ENCODE results near the gene PARD3.

The PARD3 gene

DNA sequence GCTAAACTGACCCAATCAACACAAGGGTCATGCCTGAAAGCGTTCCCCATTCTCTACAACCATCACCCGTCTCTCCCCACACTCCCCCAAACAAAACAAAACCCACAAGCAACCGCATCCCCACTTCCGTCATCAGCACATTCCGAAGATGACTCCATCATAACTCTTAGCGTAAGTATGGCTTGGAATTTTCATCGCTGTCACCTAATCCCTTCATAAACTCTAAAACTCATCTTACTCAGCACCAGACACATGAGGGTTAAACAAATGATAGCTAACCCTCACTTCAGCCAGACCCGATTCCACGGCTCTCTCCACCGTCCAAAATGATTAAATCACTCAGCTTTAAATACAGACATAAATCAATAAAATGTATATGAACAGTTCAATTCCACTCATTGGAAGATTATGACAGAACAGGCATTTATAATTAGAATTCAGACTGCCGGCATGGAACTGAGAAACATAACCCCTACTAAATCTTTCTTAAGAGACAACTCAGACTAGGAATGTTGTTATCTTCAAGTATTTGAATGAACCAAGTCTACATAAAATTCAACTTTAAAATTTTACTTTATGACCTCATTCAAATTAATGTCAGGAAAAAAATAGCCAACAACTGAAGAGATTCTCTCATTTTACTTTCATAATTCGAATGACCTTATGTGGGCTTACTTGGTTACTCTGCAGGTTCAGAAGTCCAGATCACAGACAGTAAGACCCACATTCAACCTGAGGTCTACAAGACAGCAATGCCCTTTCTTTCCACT lies 215.9 kb downstream of the PARD3 start:
- Histone ChIP-seq H3K9me2 (replicated peaks; ENCODE audit: insufficient read depth, low read length) (no peaks in the 10 kb centered on the region), H3K4me2 (ENCODE audit: low read depth, low read length, poor library complexity, severe bottlenecking) (no peak overlapping the region), H3K27me3 (ENCODE audit: low read length) (no peaks in the 10 kb centered on the region), H3F3A (ENCODE audit: insufficient read depth) (no peaks in the 10 kb centered on the region), H4K20me1 (ENCODE audit: low read depth, low read length) (no peaks in the 10 kb centered on the region), H3K4me3 (ENCODE audit: insufficient read depth, low read length, poor library complexity, severe bottlenecking) (no peak overlapping the region), H3K9ac (ENCODE audit: low read length) (no peak overlapping the region), H3K27ac (ENCODE audit: low read depth, low read length) (no peak overlapping the region), H3K36me3 (ENCODE audit: low read length) (no peaks in the 10 kb centered on the region), H3K79me2 (ENCODE audit: insufficient read depth, low read length) (no peaks in the 10 kb centered on the region), H2AFZ (ENCODE audit: low read depth, low read length, severe bottlenecking) (no peak overlapping the region), H3K9me3 (ENCODE audit: insufficient read depth, low read length) (no peaks in the 10 kb centered on the region)
- TF ChIP-seq, protein P1, sequence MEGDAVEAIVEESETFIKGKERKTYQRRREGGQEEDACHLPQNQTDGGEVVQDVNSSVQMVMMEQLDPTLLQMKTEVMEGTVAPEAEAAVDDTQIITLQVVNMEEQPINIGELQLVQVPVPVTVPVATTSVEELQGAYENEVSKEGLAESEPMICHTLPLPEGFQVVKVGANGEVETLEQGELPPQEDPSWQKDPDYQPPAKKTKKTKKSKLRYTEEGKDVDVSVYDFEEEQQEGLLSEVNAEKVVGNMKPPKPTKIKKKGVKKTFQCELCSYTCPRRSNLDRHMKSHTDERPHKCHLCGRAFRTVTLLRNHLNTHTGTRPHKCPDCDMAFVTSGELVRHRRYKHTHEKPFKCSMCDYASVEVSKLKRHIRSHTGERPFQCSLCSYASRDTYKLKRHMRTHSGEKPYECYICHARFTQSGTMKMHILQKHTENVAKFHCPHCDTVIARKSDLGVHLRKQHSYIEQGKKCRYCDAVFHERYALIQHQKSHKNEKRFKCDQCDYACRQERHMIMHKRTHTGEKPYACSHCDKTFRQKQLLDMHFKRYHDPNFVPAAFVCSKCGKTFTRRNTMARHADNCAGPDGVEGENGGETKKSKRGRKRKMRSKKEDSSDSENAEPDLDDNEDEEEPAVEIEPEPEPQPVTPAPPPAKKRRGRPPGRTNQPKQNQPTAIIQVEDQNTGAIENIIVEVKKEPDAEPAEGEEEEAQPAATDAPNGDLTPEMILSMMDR (IDR thresholded peaks at IDR 0.05; ENCODE audit: insufficient read depth, low read length, poor library complexity, severe bottlenecking), result no peak
- no peak for TF ChIP-seq EZH2phosphoT487 (conservative IDR thresholded peaks at IDR 0.05; ENCODE audit: low read length)

DNA sequence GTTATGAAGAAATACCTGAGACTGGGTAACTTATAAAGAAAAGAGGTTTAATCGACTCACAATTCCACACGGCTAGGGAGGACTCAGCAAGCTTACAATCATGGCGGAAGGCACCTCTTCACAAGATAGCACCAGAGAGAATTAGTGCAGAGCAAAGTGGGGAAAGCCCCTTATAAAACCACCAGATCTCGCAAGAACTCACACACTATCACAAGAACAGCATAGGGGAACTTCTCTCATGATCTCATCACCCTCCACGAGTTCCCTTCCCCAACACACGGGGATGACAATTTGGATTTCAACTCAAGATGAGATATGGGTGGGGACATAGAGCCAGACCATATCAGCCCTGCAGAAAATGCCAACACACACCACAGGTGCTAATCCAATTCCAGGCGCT lies 218.7 kb downstream of the PARD3 start:
- Histone ChIP-seq H3K9ac (ENCODE audit: low read length) (no peak overlapping the region), H3K27me3 (ENCODE audit: low read length) (no peaks in the 10 kb centered on the region), H3K4me2 (ENCODE audit: low read depth, low read length, poor library complexity, severe bottlenecking) (no peak overlapping the region), H3K36me3 (ENCODE audit: low read length) (no peaks in the 10 kb centered on the region), H3K9me2 (replicated peaks; ENCODE audit: insufficient read depth, low read length) (no peaks in the 10 kb centered on the region), H3F3A (ENCODE audit: insufficient read depth) (no peaks in the 10 kb centered on the region), H3K4me3 (ENCODE audit: insufficient read depth, low read length, poor library complexity, severe bottlenecking) (no peak overlapping the region), H3K79me2 (ENCODE audit: insufficient read depth, low read length) (no peaks in the 10 kb centered on the region), H4K20me1 (ENCODE audit: low read depth, low read length) (no peaks in the 10 kb centered on the region), H2AFZ (ENCODE audit: low read depth, low read length, severe bottlenecking) (no peak overlapping the region), H3K27ac (ENCODE audit: low read depth, low read length) (no peak overlapping the region), H3K9me3 (ENCODE audit: insufficient read depth, low read length) (no peaks in the 10 kb centered on the region)
- TF ChIP-seq, protein P1 (IDR thresholded peaks at IDR 0.05; ENCODE audit: insufficient read depth, low read length, poor library complexity, severe bottlenecking), result no peak
- TF ChIP-seq EZH2phosphoT487 (conservative IDR thresholded peaks at IDR 0.05; ENCODE audit: low read length), result no peak

DNA sequence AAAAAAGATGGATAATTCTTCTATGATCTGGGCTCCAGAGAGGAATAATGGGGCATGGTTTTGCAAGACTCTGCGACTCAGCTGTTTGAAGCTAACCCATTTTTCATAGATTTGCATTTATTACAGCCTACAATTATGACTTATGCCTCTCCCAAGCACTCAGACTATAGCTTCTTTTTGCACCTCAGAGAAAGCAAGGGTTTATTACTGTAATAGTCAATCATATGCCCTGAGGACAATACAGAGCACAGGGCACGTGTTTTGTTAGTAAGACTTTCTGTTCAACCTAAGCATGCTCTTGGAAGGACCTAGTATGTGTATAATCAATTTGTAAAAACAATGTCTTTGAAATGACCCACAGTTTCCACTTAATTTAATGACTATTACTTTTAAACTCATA lies 221.2 kb downstream of the PARD3 start:
- no peak overlapping the region for H3K4me3 ChIP-seq (ENCODE audit: insufficient read depth, low read length, poor library complexity, severe bottlenecking)
- no peaks in the 10 kb centered on the region for H3K9me2 ChIP-seq (replicated peaks; ENCODE audit: insufficient read depth, low read length)
- H3K27ac ChIP-seq (ENCODE audit: low read depth, low read length), result no peak overlapping the region
- no peaks in the 10 kb centered on the region for H3K27me3 ChIP-seq (ENCODE audit: low read length)
- no peaks in the 10 kb centered on the region for H3K79me2 ChIP-seq (ENCODE audit: insufficient read depth, low read length)
- no peak overlapping the region for H3K4me2 ChIP-seq (ENCODE audit: low read depth, low read length, poor library complexity, severe bottlenecking)
- no peaks in the 10 kb centered on the region for H4K20me1 ChIP-seq (ENCODE audit: low read depth, low read length)
- no peak overlapping the region for H2AFZ ChIP-seq (ENCODE audit: low read depth, low read length, severe bottlenecking)
- no peak for TF ChIP-seq EZH2phosphoT487 (conservative IDR thresholded peaks at IDR 0.05; ENCODE audit: low read length)
- TF ChIP-seq, protein P1 (IDR thresholded peaks at IDR 0.05; ENCODE audit: insufficient read depth, low read length, poor library complexity, severe bottlenecking), result no peak
- H3F3A ChIP-seq (ENCODE audit: insufficient read depth), result no peaks in the 10 kb centered on the region
- no peaks in the 10 kb centered on the region for H3K36me3 ChIP-seq (ENCODE audit: low read length)
- H3K9me3 ChIP-seq (ENCODE audit: insufficient read depth, low read length), result no peaks in the 10 kb centered on the region
- no peak overlapping the region for H3K9ac ChIP-seq (ENCODE audit: low read length)
